GM19023 (cell line): ENCODE data around the gene NF1.
"Not testable (repeated sequence)": the region's sequence is repeated elsewhere in the genome, so short reads cannot be mapped to it uniquely, and the experiment has no call there.

Experiments used
- ATAC-seq: cut with Tn5 transposase; IDR thresholded peaks from one replicate; pipeline ENCODE4 v1.9.1; 2021; ENCODE audit warnings: mild to moderate bottlenecking, moderate library complexity; ENCODE audit not compliant: unreplicated experiment

The NF1 gene

GRCh38 chr17:31251105-31251969, 156.6 kb downstream of the NF1 start:
- no peak for ATAC-seq

GRCh38 chr17:31251970-31252328, 157.2 kb downstream of the NF1 start:
- no peak for ATAC-seq

DNA sequence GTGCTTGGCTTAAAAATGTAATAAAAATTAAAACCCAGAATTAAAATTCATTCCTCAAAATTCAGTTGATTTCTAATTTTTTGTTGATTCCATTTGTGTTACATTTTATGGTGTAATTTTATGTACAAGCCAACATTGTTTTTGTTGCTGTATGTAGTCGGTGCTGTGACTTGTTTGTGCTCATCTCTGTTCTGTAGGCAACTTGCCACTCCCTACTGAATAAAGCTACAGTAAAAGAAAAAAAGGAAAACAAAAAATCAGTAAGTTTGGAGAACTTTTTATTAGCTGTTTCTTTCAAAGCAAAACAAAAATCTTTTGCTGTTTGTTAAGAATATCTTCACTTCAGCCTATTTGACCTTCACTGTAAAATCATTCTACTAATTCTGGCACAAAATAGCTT, 158.0 kb downstream of the NF1 start:
- no peak for ATAC-seq

GRCh38 chr17:31254654-31255053, 159.9 kb downstream of the NF1 start:
- ATAC-seq, result no peak

DNA sequence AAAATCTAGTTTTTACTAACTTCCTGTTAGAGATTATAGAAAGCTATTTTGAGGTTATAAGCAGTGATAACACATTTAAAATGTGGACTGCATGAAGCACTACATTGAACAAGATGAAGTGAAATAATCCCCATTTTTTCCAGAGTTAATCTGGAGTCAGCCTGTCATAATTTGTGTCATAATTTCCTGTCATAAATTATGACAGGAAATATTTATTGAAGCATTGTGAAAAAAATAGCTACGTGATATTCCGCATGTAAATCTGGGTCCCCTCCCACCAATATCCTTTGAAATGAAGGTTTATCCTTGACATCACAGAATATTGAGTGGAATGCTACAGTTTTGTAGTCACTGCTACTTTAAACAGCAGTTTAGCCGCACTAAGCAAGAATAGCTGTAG, 162.2 kb downstream of the NF1 start:
- ATAC-seq, result no peak

- ATAC-seq, result no peak
Observed at GRCh38 chr17:31260151-31260550, 165.4 kb downstream of the NF1 start.

DNA sequence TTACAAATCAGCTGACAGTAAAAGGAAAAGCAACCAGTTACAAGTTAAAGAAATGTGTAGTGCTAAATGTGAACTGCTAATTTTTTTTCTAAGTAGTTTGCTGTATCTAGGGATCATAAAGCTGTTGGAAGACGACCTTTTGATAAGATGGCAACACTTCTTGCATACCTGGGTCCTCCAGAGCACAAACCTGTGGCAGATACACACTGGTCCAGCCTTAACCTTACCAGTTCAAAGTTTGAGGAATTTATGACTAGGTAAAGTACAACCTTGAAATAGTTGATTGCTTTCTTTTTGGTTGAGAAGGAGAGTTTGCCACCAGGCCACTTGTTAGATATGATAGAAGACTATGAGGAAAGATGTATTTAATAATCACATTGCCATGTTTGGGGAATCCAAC, 166.8 kb downstream of the NF1 start:
- ATAC-seq, result no peak

GRCh38 chr17:31262923-31263322, 168.1 kb downstream of the NF1 start:
- ATAC-seq, result not testable (repeated sequence)

DNA sequence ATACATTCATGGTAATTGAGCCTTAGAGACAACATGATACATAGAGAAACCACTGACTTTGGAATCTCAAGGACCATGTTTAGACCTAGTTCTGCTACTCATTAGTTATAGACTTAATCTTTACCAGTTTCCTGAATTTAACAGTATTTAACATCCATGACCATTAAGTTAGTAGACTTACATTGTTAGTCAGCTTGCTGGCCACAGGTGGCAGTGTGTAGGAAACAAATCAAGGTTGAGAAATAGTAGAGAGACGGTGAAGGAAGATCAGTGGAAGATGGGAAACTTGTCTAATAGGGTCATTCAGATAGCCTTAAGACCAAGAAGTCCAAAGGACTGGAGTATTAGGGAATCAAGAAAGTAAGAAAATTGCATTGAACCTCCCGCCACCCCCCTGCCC, 171.3 kb downstream of the NF1 start:
- no peak for ATAC-seq

DNA sequence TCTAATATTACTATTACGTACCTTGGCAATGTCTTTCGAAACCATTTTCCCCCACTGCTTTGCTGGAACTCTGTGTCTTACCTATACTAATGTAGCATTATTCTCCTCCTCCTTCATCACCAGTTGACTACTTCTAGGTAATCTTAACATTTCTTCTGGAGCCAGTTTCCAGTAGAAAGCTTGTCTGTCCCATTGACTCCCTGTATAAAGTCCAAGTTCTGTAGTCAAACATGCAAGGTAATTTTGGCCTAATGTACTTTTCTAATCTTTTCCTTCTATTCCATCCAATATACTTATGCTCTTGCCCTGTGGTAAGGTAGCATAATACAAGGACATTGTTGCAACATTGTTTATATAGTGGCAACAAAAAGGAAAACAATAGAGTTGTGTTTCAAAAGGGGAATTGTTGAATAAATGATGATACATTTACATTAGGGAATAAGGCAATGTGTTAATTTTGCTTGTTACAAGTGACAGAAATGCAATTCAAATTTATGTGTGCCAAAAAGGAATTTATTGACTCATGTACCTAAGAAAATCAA, 174.3 kb downstream of the NF1 start:
- ATAC-seq, result no peak

- no peak for ATAC-seq
Observed at GRCh38 chr17:31269578-31269983, 174.8 kb downstream of the NF1 start.

DNA sequence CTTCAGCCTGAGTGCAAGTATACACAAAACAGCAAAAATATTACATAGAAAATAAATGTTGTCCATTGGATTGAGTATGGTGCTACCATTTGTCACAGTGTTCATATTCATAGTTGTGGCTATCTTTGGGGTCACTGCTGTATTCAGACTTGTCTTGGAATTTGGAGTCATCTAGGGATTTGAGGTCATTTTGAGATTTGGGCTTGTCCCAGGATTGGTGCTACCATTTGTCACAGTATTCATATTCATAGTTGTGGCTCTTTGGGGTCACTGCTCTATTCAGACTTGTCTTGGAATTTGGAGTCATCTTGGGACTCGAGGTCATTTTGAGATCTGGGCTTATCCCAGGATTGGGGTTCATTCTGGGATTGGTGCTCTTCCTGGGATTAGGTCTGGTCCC, 177.5 kb downstream of the NF1 start:
- no peak for ATAC-seq

DNA sequence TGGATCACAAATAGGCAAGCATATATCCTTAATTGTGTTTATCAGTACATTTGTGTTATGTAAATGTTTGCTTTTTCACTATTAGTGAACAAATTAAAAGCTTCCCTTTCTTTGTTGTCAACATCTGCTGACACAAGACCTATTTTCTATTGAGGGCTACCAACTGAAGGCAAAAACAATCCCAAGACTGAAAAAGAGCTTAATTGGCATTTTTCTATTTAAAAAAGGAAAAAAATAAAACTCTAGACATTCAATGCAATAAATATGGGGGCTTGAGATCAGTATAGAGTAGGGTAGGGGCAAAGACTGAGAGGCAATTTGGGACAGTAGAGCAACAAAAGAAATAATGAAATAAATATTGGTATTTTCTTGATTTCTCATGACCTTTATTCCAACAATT, 178.0 kb downstream of the NF1 start:
- no peak for ATAC-seq

GRCh38 chr17:31273516-31273915, 178.7 kb downstream of the NF1 start:
- ATAC-seq, result no peak

GRCh38 chr17:31274252-31274651, 179.5 kb downstream of the NF1 start:
- no peak for ATAC-seq

DNA sequence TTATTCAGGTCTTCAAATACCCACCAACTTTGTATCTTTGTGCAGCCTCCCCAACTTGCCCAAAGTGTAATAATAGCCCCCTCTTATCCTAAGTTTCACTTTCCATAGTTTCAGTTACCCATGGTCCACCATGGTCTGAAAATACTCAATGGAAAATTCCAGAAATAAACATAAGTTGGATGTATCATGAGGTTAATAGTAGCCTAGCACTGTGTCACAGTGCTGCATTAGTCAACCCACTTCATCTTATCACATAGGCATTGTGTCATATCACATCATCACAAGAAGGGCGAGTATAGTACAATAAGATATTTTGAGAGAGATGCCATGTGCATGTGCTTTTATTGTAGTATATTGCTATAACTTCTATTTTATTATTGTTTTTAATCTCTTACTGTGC, 180.3 kb downstream of the NF1 start:
- no peak for ATAC-seq

GRCh38 chr17:31279401-31279800, 184.6 kb downstream of the NF1 start:
- no peak for ATAC-seq

- no peak for ATAC-seq
Observed at GRCh38 chr17:31281061-31281460, 186.3 kb downstream of the NF1 start.

- no peak for ATAC-seq
Observed at GRCh38 chr17:31283841-31284240, 189.1 kb downstream of the NF1 start.

GRCh38 chr17:31286587-31286986, 191.8 kb downstream of the NF1 start:
- ATAC-seq, result no peak

GRCh38 chr17:31287932-31288331, 193.2 kb downstream of the NF1 start:
- ATAC-seq, result not testable (repeated sequence)

DNA sequence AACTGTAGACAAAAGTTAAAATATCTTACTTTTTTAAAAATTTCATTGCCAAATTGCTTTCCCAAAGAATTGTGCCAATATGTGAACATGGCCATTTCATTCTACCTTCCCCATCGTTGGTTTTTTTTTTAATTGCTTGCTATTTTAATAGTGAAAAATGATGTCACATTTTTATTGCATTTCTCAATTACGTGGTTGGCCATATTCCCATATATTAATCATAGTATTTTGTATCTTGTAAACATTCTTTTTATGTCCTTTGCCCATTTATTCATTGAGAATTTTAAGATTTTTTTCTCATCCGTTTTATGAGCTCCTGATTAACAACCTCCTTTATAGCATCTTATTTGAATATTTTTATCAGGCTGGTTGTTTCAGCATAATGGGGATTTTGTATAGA, 195.0 kb downstream of the NF1 start:
- ATAC-seq, result no peak

- no peak for ATAC-seq
Observed at GRCh38 chr17:31291820-31292219, 197.0 kb downstream of the NF1 start.
